CD4-positive, alpha-beta memory T cell (primary cell): Measurements from ENCODE around the gene VSTM2L. TPM values are rescaled to one million over a fixed set of nuclear protein-coding genes. Genes with fewer than 3 reads are reported as not detected.
"Not testable (repeated sequence)": the region's sequence is repeated elsewhere in the genome, so short reads cannot be mapped to it uniquely, and the experiment has no call there.

Experiments used
- CTCF ChIA-PET: fragments of 350-600 bp; sonication (Branson Sonifier 250); formaldehyde crosslinking; loops from one replicate; lab custom pipeline; 2021; ENCODE audit warnings: inconsistent platforms; ENCODE audit not compliant: partially characterized antibody; lab: Charles Lee
- POLR2A ChIA-PET: fragments of 350-600 bp; sonication (Branson Sonifier 250); formaldehyde crosslinking; loops from one replicate; lab custom pipeline; 2021; ENCODE audit not compliant: partially characterized antibody; lab: Charles Lee
- DNase-seq, 5 donors: peaks; one replicate each; pipeline versions ENCODE4 v3.0.0 to v3.0.0-alpha.2; 2020 to 2022; ENCODE audit warnings: mixed read lengths in 1 of 5
- H3K27ac ChIP-seq: one replicate; pipeline ENCODE4 v1.7.0; 2013; ENCODE audit warnings: low read depth, low read length
- H3K27me3 ChIP-seq: 2 replicates; pipeline ENCODE4 v1.7.0; 2013; ENCODE audit warnings: mild to moderate bottlenecking, low read length, moderate library complexity; ENCODE audit not compliant: insufficient read depth
- H3K36me3 ChIP-seq: 2 replicates; pipeline ENCODE4 v1.7.0; 2013; ENCODE audit warnings: mild to moderate bottlenecking, low read length, moderate library complexity; ENCODE audit not compliant: insufficient read depth
- H3K4me1 ChIP-seq: 2 replicates; pipeline ENCODE4 v1.7.0; 2013; ENCODE audit warnings: mild to moderate bottlenecking, low read length, moderate library complexity; ENCODE audit not compliant: insufficient read depth
- H3K4me3 ChIP-seq, 2 donors: one replicate each; pipeline ENCODE4 v1.7.0; 2013; ENCODE audit warnings: low read length in 2 of 2, mild to moderate bottlenecking in 1 of 2
- H3K9me3 ChIP-seq, 2 donors: one replicate each; pipeline ENCODE4 v1.7.0; 2013; ENCODE audit warnings: low read length in 2 of 2, control low read depth in 1 of 2; ENCODE audit not compliant: control insufficient read depth in 1 of 2
- H3K27ac Mint-ChIP-seq, 7 donors: one replicate each; pipeline ENCODE4 v1.8.0; 2020 to 2021; ENCODE audit warnings: mixed read lengths in 7 of 7, mild to moderate bottlenecking in 6 of 7, inconsistent platforms in 3 of 7, moderate library complexity in 3 of 7
- H3K27me3 Mint-ChIP-seq, 2 donors: one replicate each; pipeline ENCODE4 v1.8.0; 2020 to 2021; ENCODE audit warnings: mixed read lengths in 2 of 2
- H3K36me3 Mint-ChIP-seq, 2 donors: one replicate each; pipeline ENCODE4 v1.8.0; 2020 to 2021; ENCODE audit warnings: mixed read lengths in 2 of 2, inconsistent platforms in 1 of 2, mild to moderate bottlenecking in 1 of 2
- H3K4me1 Mint-ChIP-seq, 4 donors: one replicate each; pipeline ENCODE4 v1.8.0; 2020 to 2021; ENCODE audit warnings: mixed read lengths in 4 of 4, mild to moderate bottlenecking in 1 of 4
- H3K4me3 Mint-ChIP-seq, 8 donors: one replicate each; pipeline ENCODE4 v1.8.0; 2020 to 2021; ENCODE audit warnings: mixed read lengths in 8 of 8, mild to moderate bottlenecking in 7 of 8, moderate library complexity in 6 of 8, inconsistent platforms in 3 of 8
- H3K9me3 Mint-ChIP-seq, 8 donors: one replicate each; pipeline ENCODE4 v1.8.0; 2020 to 2021; ENCODE audit warnings: mixed read lengths in 8 of 8, mild to moderate bottlenecking in 5 of 8, inconsistent platforms in 3 of 8, moderate library complexity in 1 of 8
- intact Hi-C: fragments of 100-400 bp; cut with micrococcal nuclease; formaldehyde crosslinking; loops from one replicate; pipeline ENCODE4 v1.15.1; 2023
- polyA plus RNA-seq, 2 donors: library from polyadenylated mRNA; unstranded; fragments of 300-500 nt; fragmentation: Illumina TruSeq; gene quantifications; one replicate each; pipeline ENCODE4 v1.2.3, GENCODE V29; 2021
- total RNA-seq, 2 experiments: library from RNA; stranded (reverse); gene quantifications; one replicate each; pipeline ENCODE4 v1.2.3, GENCODE V29; 2021

VSTM2L gene
- total and polyA plus RNA-seq, 4 experiments from 2014 or later: not detected

GRCh38 chr20:37954190-37954589 is 51.3 kb downstream of the VSTM2L start:
- POLR2A ChIA-PET: no interaction called here
- no peaks in the 10 kb centered on the region for H3K27me3 ChIP-seq
- intact Hi-C loops: no loop called here
- peaks cover 0 to 2% (median 0%) of the 10 kb centered on the region in 8 donors for H3K9me3 Mint-ChIP-seq
- CTCF ChIA-PET: no interaction called here
- no peaks in the 10 kb centered on the region for H3K36me3 Mint-ChIP-seq
- H3K4me3 ChIP-seq: no peak overlapping the region
- H3K36me3 ChIP-seq: no peaks in the 10 kb centered on the region
- H3K27me3 Mint-ChIP-seq: peaks cover 3 to 5% of the 10 kb centered on the region in 2 donors
- no peak overlapping the region for H3K27ac Mint-ChIP-seq
- H3K4me3 Mint-ChIP-seq: no peak overlapping the region
- no peaks in the 10 kb centered on the region for H3K4me1 ChIP-seq
- no peaks in the 10 kb centered on the region for H3K9me3 ChIP-seq
- no peak overlapping the region for H3K27ac ChIP-seq
- no peak for DNase-seq
- H3K4me1 Mint-ChIP-seq: no peaks in the 10 kb centered on the region

GRCh38 chr20:37954626-37955025 is 51.7 kb downstream of the VSTM2L start:
- no peak for DNase-seq
- H3K9me3 ChIP-seq: no peaks in the 10 kb centered on the region
- Mint-ChIP-seq H3K9me3 (peaks cover 0 to 3% (median under 1%) of the 10 kb centered on the region in 8 donors), H3K4me3 (no peak overlapping the region), H3K4me1 (no peaks in the 10 kb centered on the region), H3K27ac (no peak overlapping the region), H3K36me3 (no peaks in the 10 kb centered on the region), H3K27me3 (peaks cover 4 to 5% of the 10 kb centered on the region in 2 donors)
- ChIA-PET CTCF (no interaction called here), POLR2A (no interaction called here)
- H3K4me3 ChIP-seq: no peak overlapping the region
- H3K36me3 ChIP-seq: no peaks in the 10 kb centered on the region
- H3K27ac ChIP-seq: no peak overlapping the region
- H3K4me1 ChIP-seq: no peaks in the 10 kb centered on the region
- no peaks in the 10 kb centered on the region for H3K27me3 ChIP-seq
- intact Hi-C loops: no loop called here

- CTCF ChIA-PET: no interaction called here
- no peak overlapping the region for H3K4me3 Mint-ChIP-seq
Observed at GRCh38 chr20:37955511-37955910, 52.6 kb downstream of the VSTM2L start.

GRCh38 chr20:37956107-37956585 is 53.2 kb downstream of the VSTM2L start:
- Mint-ChIP-seq H3K27me3 (peaks cover 4 to 6% of the 10 kb centered on the region in 2 donors), H3K4me3 (peak overlapping the region in 1 of 8 donors; percentile 53), H3K36me3 (no peaks in the 10 kb centered on the region), H3K27ac (no peak overlapping the region), H3K9me3 (peaks cover 0 to 12% (median 6%) of the 10 kb centered on the region in 8 donors), H3K4me1 (no peaks in the 10 kb centered on the region)
- intact Hi-C loops: no loop called here
- H3K4me3 ChIP-seq: no peak overlapping the region
- ChIA-PET POLR2A (no interaction called here), CTCF (no interaction called here)
- no peaks in the 10 kb centered on the region for H3K36me3 ChIP-seq
- no peak overlapping the region for H3K27ac ChIP-seq
- H3K9me3 ChIP-seq: no peaks in the 10 kb centered on the region
- no peaks in the 10 kb centered on the region for H3K4me1 ChIP-seq
- no peaks in the 10 kb centered on the region for H3K27me3 ChIP-seq
- DNase-seq: no peak

More at GRCh38 chr20:37955511-37955910, 52.6 kb downstream of the VSTM2L start:
- H3K4me3 ChIP-seq: no peak overlapping the region
- no peaks in the 10 kb centered on the region for H3K27me3 ChIP-seq
- DNase-seq: no peak
- POLR2A ChIA-PET: no interaction called here
- no peaks in the 10 kb centered on the region for H3K4me1 ChIP-seq
- H3K36me3 ChIP-seq: no peaks in the 10 kb centered on the region
- H3K4me1 Mint-ChIP-seq: no peaks in the 10 kb centered on the region
- H3K27me3 Mint-ChIP-seq: peaks cover 4% of the 10 kb centered on the region in 2 donors
- H3K27ac Mint-ChIP-seq: no peak overlapping the region
- peaks cover 0 to 11% (median 4%) of the 10 kb centered on the region in 8 donors for H3K9me3 Mint-ChIP-seq
- H3K27ac ChIP-seq: no peak overlapping the region
- no peaks in the 10 kb centered on the region for H3K9me3 ChIP-seq
- no peaks in the 10 kb centered on the region for H3K36me3 Mint-ChIP-seq
- intact Hi-C loops: no loop called here

- CTCF ChIA-PET: no interaction called here
- intact Hi-C loops: no loop called here
Observed at GRCh38 chr20:37958856-37959520, 56.1 kb downstream of the VSTM2L start.

GRCh38 chr20:37961066-37961465 is 58.1 kb downstream of the VSTM2L start:
- POLR2A ChIA-PET: no interaction called here
- Mint-ChIP-seq H3K27ac (no peak overlapping the region), H3K27me3 (peaks cover 4% of the 10 kb centered on the region in 2 donors)

More at GRCh38 chr20:37958856-37959520, 56.1 kb downstream of the VSTM2L start:
- Histone ChIP-seq H3K9me3 (no peaks in the 10 kb centered on the region), H3K4me1 (no peaks in the 10 kb centered on the region), H3K4me3 (no peak overlapping the region), H3K27ac (no peak overlapping the region), H3K27me3 (no peaks in the 10 kb centered on the region), H3K36me3 (no peaks in the 10 kb centered on the region)
- peaks cover 5 to 15% (median 11%) of the 10 kb centered on the region in 8 donors for H3K9me3 Mint-ChIP-seq
- no peaks in the 10 kb centered on the region for H3K4me1 Mint-ChIP-seq
- H3K27me3 Mint-ChIP-seq: peaks cover 4 to 6% of the 10 kb centered on the region in 2 donors
- no peak for DNase-seq
- POLR2A ChIA-PET: no interaction called here
- H3K27ac Mint-ChIP-seq: no peak overlapping the region
- H3K4me3 Mint-ChIP-seq: no peak overlapping the region
- H3K36me3 Mint-ChIP-seq: no peaks in the 10 kb centered on the region

GRCh38 chr20:37963483-37963882 is 60.6 kb downstream of the VSTM2L start:
- H3K36me3 Mint-ChIP-seq, H3K27ac Mint-ChIP-seq, H3K4me3 ChIP-seq, H3K4me3 Mint-ChIP-seq, DNase-seq, H3K9me3 ChIP-seq, H3K4me1 Mint-ChIP-seq, POLR2A ChIA-PET, H3K27ac ChIP-seq, H3K27me3 Mint-ChIP-seq, intact Hi-C loops, H3K27me3 ChIP-seq, H3K36me3 ChIP-seq, H3K4me1 ChIP-seq, CTCF ChIA-PET: not testable (repeated sequence)
- H3K9me3 Mint-ChIP-seq: peaks cover 9 to 55% (median 47%) of the 10 kb centered on the region in 8 donors

More at GRCh38 chr20:37961066-37961465, 58.1 kb downstream of the VSTM2L start:
- CTCF ChIA-PET: no interaction called here
- H3K9me3 Mint-ChIP-seq: peaks cover 6 to 31% (median 24%) of the 10 kb centered on the region in 8 donors
- intact Hi-C loops: no loop called here
- no peak overlapping the region for H3K27ac ChIP-seq
- no peaks in the 10 kb centered on the region for H3K27me3 ChIP-seq
- no peak overlapping the region for H3K4me3 ChIP-seq
- no peak overlapping the region for H3K4me3 Mint-ChIP-seq
- DNase-seq: no peak
- H3K4me1 Mint-ChIP-seq: no peaks in the 10 kb centered on the region
- no peaks in the 10 kb centered on the region for H3K4me1 ChIP-seq
- no peaks in the 10 kb centered on the region for H3K36me3 ChIP-seq
- peaks cover 0 to 3% of the 10 kb centered on the region in 2 donors for H3K9me3 ChIP-seq
- peaks cover 0 to under 1% of the 10 kb centered on the region in 2 donors for H3K36me3 Mint-ChIP-seq
